Common myeloid progenitor, CD34-positive (primary cell): ENCODE data around the gene CUTC.

Experiments used
- CTCF ChIA-PET: fragments of 350-600 bp; sonication (Branson Sonifier 250); formaldehyde crosslinking; loops from one replicate; lab custom pipeline; 2021; ENCODE audit warnings: antibody characterized with exemption; lab: Charles Lee
- POLR2A ChIA-PET: fragments of 350-600 bp; sonication (Branson Sonifier 250); formaldehyde crosslinking; loops from one replicate; lab custom pipeline; 2021; ENCODE audit warnings: antibody characterized with exemption; lab: Charles Lee
- DNase-seq, 3 donors: peaks; one replicate each; pipeline versions ENCODE4 v3.0.0 to v3.0.0-alpha.2; 2013
- H3K27ac ChIP-seq, 2 experiments: 1 replicate in 1 of 2; 2 replicates in 1 of 2; pipeline ENCODE4 v1.7.0; 2013; ENCODE audit warnings: inconsistent platforms in 2 of 2, low read length in 2 of 2, mild to moderate bottlenecking in 2 of 2, low read depth in 1 of 2, moderate library complexity in 1 of 2; ENCODE audit not compliant: severe bottlenecking in 2 of 2, insufficient read depth in 1 of 2, poor library complexity in 1 of 2
- H3K27me3 ChIP-seq, 5 experiments: replicated peaks in 2 of 5; 1 replicate in 3 of 5; 2 replicates in 2 of 5; pipeline versions ENCODE4 v1.6.1 to v1.7.0; 2013; ENCODE audit warnings: low read length in 4 of 5, mild to moderate bottlenecking in 2 of 5, moderate library complexity in 2 of 5, inconsistent platforms in 1 of 5; ENCODE audit not compliant: insufficient read depth in 5 of 5, control insufficient read depth in 4 of 5
- H3K36me3 ChIP-seq, 4 experiments: 1 replicate in 2 of 4; 2 replicates in 2 of 4; pipeline versions ENCODE4 v1.6.1 to v1.7.0; 2013; ENCODE audit warnings: low read length in 3 of 4, control low read depth in 1 of 4, mild to moderate bottlenecking in 1 of 4; ENCODE audit not compliant: control insufficient read depth in 4 of 4, insufficient read depth in 4 of 4
- H3K4me1 ChIP-seq, 4 experiments: 1 replicate in 3 of 4; 2 replicates in 1 of 4; pipeline versions ENCODE4 v1.6.1 to v1.7.1; 2013; ENCODE audit warnings: low read length in 3 of 4, mild to moderate bottlenecking in 3 of 4, control low read depth in 1 of 4, inconsistent platforms in 1 of 4, moderate library complexity in 1 of 4; ENCODE audit not compliant: control insufficient read depth in 4 of 4, insufficient read depth in 4 of 4; ENCODE audit errors: control extremely low read depth in 1 of 4
- H3K4me3 ChIP-seq, 7 experiments: 1 replicate in 4 of 7; 2 replicates in 3 of 7; pipeline versions ENCODE4 v1.5.1 to v1.7.0; 2013; ENCODE audit warnings: mild to moderate bottlenecking in 7 of 7, low read length in 6 of 7, moderate library complexity in 6 of 7, inconsistent platforms in 2 of 7, low read depth in 2 of 7, control low read depth in 1 of 7; ENCODE audit not compliant: insufficient read depth in 4 of 7, control insufficient read depth in 1 of 7; ENCODE audit errors: extremely low read depth in 1 of 7
- H3K9me3 ChIP-seq, 5 experiments: 1 replicate in 4 of 5; 2 replicates in 1 of 5; pipeline versions ENCODE4 v1.6.1 to v1.7.1; 2013; ENCODE audit warnings: low read length in 4 of 5, mild to moderate bottlenecking in 2 of 5, inconsistent platforms in 1 of 5, low read depth in 1 of 5, moderate library complexity in 1 of 5; ENCODE audit not compliant: control insufficient read depth in 4 of 5, insufficient read depth in 2 of 5; ENCODE audit errors: control extremely low read depth in 1 of 5
- WGBS: methylation state at CpG from one replicate; pipeline ENCODE4 v1.1.5; 2013; ENCODE audit not compliant: insufficient coverage; 5-methylcytosine and 5-hydroxymethylcytosine counted together

CUTC gene

GRCh38 chr10:99799613-99800012, 67.6 kb downstream of the CUTC start:
- Histone ChIP-seq H3K27ac (no peak overlapping the region), H3K27me3 (no peaks in the 10 kb centered on the region), H3K4me1 (no peaks in the 10 kb centered on the region), H3K9me3 (no peaks in the 10 kb centered on the region), H3K36me3 (no peaks in the 10 kb centered on the region), H3K4me3 (no peak overlapping the region)
- POLR2A ChIA-PET, result no interaction called here
- DNase-seq, result no peak
- CTCF ChIA-PET, result no interaction called here
- WGBS, result 96% methylated on average over 4 of the region's 4 CpGs

GRCh38 chr10:99804471-99804870, 72.4 kb downstream of the CUTC start:
- Histone ChIP-seq H3K27me3 (no peaks in the 10 kb centered on the region), H3K4me3 (no peak overlapping the region), H3K36me3 (no peaks in the 10 kb centered on the region), H3K27ac (no peak overlapping the region), H3K9me3 (no peaks in the 10 kb centered on the region), H3K4me1 (no peaks in the 10 kb centered on the region)
- ChIA-PET CTCF (interaction anchor here (0.7 to 1.1 kb wide), 2 partner anchors 41 to 214 kb away, joined by 3 read pairs; no protein-coding TSS in a partner anchor), POLR2A (interaction anchor here (0.6 kb wide), 1 partner anchor 237 kb away, joined by 3 read pairs; no protein-coding TSS in a partner anchor)
- 100% methylated on average over 2 of the region's 3 CpGs for WGBS
- no peak for DNase-seq

GRCh38 chr10:99805190-99805589, 73.2 kb downstream of the CUTC start:
- WGBS, result 88% methylated on average over 4 of the region's 5 CpGs
- H3K36me3 ChIP-seq, result no peaks in the 10 kb centered on the region
- H3K27me3 ChIP-seq, result no peaks in the 10 kb centered on the region
- no peaks in the 10 kb centered on the region for H3K9me3 ChIP-seq
- H3K4me3 ChIP-seq, result no peak overlapping the region
- H3K27ac ChIP-seq, result no peak overlapping the region
- ChIA-PET POLR2A (no interaction called here), CTCF (no interaction called here)
- no peaks in the 10 kb centered on the region for H3K4me1 ChIP-seq
- DNase-seq, result no peak
